Brain microvascular endothelial cell (primary cell): ENCODE data around the gene CLEC16A.

Experiments
- DNase-seq: peaks from one replicate; pipeline ENCODE4 v3.0.0-alpha.2; 2020
- H3K27ac ChIP-seq: fragments of 250-450 bp; sonication (Bioruptor Pico); 2 replicates; pipeline ENCODE4 v1.5.1; 2020; ENCODE audit warnings: mild to moderate bottlenecking, moderate library complexity
- H3K27me3 ChIP-seq: fragments of 250-450 bp; sonication (Bioruptor Pico); replicated peaks from 2 replicates; pipeline ENCODE4 v1.5.1; 2020; ENCODE audit warnings: mild to moderate bottlenecking
- H3K36me3 ChIP-seq: fragments of 250-450 bp; sonication (Bioruptor Pico); replicated peaks from 2 replicates; pipeline ENCODE4 v1.5.1; 2020; ENCODE audit warnings: mild to moderate bottlenecking
- H3K4me3 ChIP-seq: 2 replicates; pipeline ENCODE4 v1.5.1; 2011; ENCODE audit warnings: low read depth, mild to moderate bottlenecking, control low read depth, low read length, moderate library complexity
- in situ Hi-C: cut with HindIII; loops from 2 replicates; pipeline ENCODE4 v1.10.0; 2017; ENCODE audit warnings: low sequenced_read_pairs, low pct_ligation_motif_present
- TF ChIP-seq, protein P1 (sequence below): IDR thresholded peaks from 2 replicates; pipeline ENCODE4 v1.5.1; 2011; ENCODE audit warnings: low read depth, mild to moderate bottlenecking, moderate library complexity, low read length, control low read depth, inconsistent platforms; ENCODE audit errors: missing control alignments

The CLEC16A gene

GRCh38 chr16:11059588-11059987 is 115.2 kb downstream of the CLEC16A start:
- no peaks in the 10 kb centered on the region for H3K27me3 ChIP-seq
- no peak for DNase-seq
- TF ChIP-seq, protein P1, sequence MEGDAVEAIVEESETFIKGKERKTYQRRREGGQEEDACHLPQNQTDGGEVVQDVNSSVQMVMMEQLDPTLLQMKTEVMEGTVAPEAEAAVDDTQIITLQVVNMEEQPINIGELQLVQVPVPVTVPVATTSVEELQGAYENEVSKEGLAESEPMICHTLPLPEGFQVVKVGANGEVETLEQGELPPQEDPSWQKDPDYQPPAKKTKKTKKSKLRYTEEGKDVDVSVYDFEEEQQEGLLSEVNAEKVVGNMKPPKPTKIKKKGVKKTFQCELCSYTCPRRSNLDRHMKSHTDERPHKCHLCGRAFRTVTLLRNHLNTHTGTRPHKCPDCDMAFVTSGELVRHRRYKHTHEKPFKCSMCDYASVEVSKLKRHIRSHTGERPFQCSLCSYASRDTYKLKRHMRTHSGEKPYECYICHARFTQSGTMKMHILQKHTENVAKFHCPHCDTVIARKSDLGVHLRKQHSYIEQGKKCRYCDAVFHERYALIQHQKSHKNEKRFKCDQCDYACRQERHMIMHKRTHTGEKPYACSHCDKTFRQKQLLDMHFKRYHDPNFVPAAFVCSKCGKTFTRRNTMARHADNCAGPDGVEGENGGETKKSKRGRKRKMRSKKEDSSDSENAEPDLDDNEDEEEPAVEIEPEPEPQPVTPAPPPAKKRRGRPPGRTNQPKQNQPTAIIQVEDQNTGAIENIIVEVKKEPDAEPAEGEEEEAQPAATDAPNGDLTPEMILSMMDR, result no peak
- no peak overlapping the region for H3K27ac ChIP-seq
- H3K4me3 ChIP-seq, result no peak overlapping the region
- in situ Hi-C loops, result no loop called here
- peaks cover 3% of the 10 kb centered on the region for H3K36me3 ChIP-seq

DNA sequence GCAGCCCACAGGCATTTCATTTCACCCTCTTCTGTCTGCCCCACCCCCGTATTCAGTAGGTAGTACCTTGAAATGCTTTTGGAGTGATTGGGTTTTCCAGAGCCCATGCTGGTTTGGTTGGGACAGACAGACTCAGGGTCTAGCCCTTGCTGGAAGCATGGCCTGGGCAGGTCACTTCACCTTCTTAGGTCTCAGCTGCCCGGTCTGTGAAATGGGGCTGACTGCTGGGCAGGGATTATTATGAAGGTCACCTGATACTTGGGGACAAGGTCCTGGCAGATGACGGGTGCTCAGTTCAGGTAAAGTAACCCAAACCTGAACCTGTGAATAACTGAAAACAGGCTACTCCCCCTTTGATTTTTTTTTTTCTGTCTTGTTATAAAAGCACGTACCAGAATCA is 116.0 kb downstream of the CLEC16A start:
- DNase-seq, result no peak
- no peak overlapping the region for H3K27ac ChIP-seq
- in situ Hi-C loops, result no loop called here
- no peak overlapping the region for H3K4me3 ChIP-seq
- no peaks in the 10 kb centered on the region for H3K27me3 ChIP-seq
- TF ChIP-seq, protein P1, result no peak
- H3K36me3 ChIP-seq, result peaks cover 4% of the 10 kb centered on the region

DNA sequence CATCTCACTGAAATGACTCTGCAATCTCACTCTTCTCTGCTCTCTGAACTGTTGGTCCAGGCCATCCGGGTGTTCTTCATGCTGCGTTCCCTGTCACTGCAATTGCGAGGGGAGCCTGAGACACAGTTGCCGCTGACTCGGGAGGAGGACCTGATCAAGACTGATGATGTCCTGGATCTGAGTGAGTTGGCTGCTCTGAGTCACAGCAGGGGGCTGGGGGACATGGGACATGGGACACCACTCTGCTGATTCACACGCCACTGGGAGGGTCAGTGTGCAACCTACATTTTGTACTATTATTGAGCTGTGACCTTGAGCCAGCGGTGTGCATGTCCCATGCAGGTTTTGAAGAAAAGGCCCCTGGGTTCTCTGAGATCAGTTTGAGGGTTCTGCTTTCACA is 116.5 kb downstream of the CLEC16A start:
- TF ChIP-seq, protein P1, result no peak
- H3K27ac ChIP-seq, result no peak overlapping the region
- in situ Hi-C loops, result no loop called here
- H3K36me3 ChIP-seq, result peaks cover 6% of the 10 kb centered on the region
- no peak overlapping the region for H3K4me3 ChIP-seq
- DNase-seq, result no peak
- H3K27me3 ChIP-seq, result no peaks in the 10 kb centered on the region

DNA sequence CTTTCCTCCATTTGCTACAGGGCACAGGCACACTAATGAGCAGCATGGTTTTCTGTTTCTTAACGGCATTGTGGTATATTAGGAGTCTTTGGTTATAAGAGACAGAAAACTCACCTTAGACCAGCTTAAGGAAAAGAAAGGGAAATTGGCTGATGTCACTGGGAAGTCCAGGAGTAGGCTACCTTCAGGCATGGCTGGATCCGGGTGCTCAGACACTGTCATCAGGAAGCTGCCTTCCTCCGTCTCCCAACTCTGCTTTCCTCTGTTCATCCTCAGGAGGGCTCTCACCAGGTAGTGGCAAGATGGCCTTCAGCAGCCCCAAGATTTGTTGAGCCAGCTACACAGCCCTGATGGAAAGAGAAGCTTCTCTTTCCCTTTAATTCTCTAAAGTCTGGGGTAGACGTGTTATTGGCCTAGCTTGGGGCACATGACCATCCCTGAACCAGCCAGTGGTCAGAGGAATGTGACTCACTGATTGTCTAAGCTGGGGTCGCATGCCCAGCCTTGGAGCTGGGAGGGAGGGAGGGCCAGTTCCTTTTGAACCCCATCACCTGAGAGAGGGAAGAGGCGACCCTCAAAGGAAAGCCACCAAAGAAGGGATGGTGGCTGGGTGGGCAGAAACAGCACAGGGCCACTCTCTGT is 117.4 kb downstream of the CLEC16A start:
- no peak overlapping the region for H3K27ac ChIP-seq
- H3K4me3 ChIP-seq, result no peak overlapping the region
- no peaks in the 10 kb centered on the region for H3K27me3 ChIP-seq
- in situ Hi-C loops, result no loop called here
- peaks cover 6% of the 10 kb centered on the region for H3K36me3 ChIP-seq
- TF ChIP-seq, protein P1, result no peak
- no peak for DNase-seq

- in situ Hi-C loops, result no loop called here
- Histone ChIP-seq H3K27ac (no peak overlapping the region), H3K36me3 (peaks cover 6% of the 10 kb centered on the region), H3K27me3 (no peaks in the 10 kb centered on the region), H3K4me3 (no peak overlapping the region)
- TF ChIP-seq, protein P1, result no peak
- DNase-seq, result no peak
These were observed 119.3 kb downstream of the CLEC16A start for GRCh38 chr16:11063448-11064201.
